HL-60 (cell line): ENCODE measurements around the gene NCOA5.

Experiments used
- DNase-seq, 2 experiments: peaks; one replicate each; pipeline ENCODE4 v3.0.0-alpha.2; 2010 to 2020; ENCODE audit warnings: low read depth in 1 of 2, low spot score in 1 of 2
- H3K27ac ChIP-seq: fragments of 250-450 bp; sonication (Bioruptor Pico); replicated peaks from 2 replicates; pipeline ENCODE4 v1.5.1; 2020; ENCODE audit warnings: mild to moderate bottlenecking, moderate library complexity
- H3K27me3 ChIP-seq: fragments of 250-450 bp; sonication (Bioruptor Pico); 2 replicates; pipeline ENCODE4 v1.5.1; 2021; ENCODE audit warnings: mild to moderate bottlenecking, moderate library complexity; ENCODE audit not compliant: insufficient read depth, poor library complexity, severe bottlenecking
- H3K4me3 ChIP-seq: replicated peaks from 2 replicates; pipeline ENCODE4 v1.5.1; 2011; ENCODE audit warnings: mild to moderate bottlenecking, control low read depth, low read length; ENCODE audit not compliant: insufficient read depth
- CTCF ChIP-seq: IDR thresholded peaks from one replicate; pipeline ENCODE4 v1.5.1; 2011; ENCODE audit warnings: low read length, control low read depth, inconsistent platforms; ENCODE audit not compliant: insufficient read depth
- GABPA ChIP-seq: IDR thresholded peaks from 2 replicates; pipeline ENCODE4 v1.6.1; 2012; ENCODE audit warnings: low read depth
- POLR2AphosphoS5 ChIP-seq: IDR thresholded peaks from 2 replicates; pipeline ENCODE4 v1.6.1; 2012; ENCODE audit warnings: low read depth
- REST ChIP-seq: IDR thresholded peaks from 2 replicates; pipeline ENCODE4 v1.6.1; 2012; ENCODE audit warnings: low read depth; ENCODE audit not compliant: insufficient replicate concordance
- SPI1 ChIP-seq: IDR thresholded peaks from 2 replicates; pipeline ENCODE4 v1.6.1; 2012; ENCODE audit warnings: low read depth, mild to moderate bottlenecking, borderline replicate concordance

Gene NCOA5

DNA sequence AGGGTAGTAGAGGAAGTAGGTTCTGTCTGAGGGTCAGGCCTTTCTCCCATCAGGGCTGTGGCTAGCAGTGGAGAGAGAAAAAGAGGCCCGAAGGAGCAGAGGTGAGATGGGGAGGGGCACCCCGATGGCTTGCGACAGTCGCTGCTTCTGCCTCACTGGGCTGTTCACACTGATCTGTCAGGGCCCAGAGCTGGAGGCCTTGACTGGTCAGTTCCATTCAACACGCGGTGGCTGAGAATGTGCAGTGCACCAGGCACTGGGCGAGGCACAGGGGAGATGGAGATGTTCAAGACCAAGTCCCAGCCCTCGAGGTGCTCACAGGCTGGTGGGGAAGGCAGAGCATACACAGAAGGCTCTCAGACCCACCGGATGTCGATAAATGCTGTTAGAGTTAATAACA is 39.3 kb downstream of the NCOA5 start:
- Histone ChIP-seq H3K27ac (no peak overlapping the region), H3K27me3 (peaks cover 2% of the 10 kb centered on the region), H3K4me3 (no peak overlapping the region)
- DNase-seq: no peak
- no peak for TF ChIP-seq SPI1
- no peak for TF ChIP-seq CTCF
- TF ChIP-seq REST: no peak
- TF ChIP-seq POLR2AphosphoS5: no peak
- no peak for TF ChIP-seq GABPA

DNA sequence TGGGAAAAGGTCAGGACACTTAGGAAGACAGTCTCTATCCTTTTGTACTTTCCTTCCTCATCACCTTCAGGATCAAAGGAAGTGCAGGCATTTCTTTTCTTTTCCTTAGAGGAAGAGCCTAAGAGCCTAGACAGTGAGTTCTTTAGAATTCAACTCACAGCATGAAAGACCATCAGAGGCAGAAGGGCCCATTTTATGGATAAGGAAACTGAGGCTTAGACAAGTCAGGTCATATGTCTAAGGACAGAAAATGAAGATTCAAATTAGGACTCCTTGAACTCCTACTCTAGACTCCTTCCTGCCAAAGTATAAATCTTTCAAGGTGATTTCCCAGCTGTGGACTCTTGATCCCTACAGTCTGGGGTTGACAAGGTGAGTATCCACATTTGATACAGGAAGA is 39.9 kb downstream of the NCOA5 start:
- TF ChIP-seq GABPA (no peak), POLR2AphosphoS5 (no peak), SPI1 (no peak), CTCF (no peak), REST (no peak)
- peaks cover 2% of the 10 kb centered on the region for H3K27me3 ChIP-seq
- H3K27ac ChIP-seq: no peak overlapping the region
- no peak for DNase-seq
- no peak overlapping the region for H3K4me3 ChIP-seq

GRCh38 chr20:46049190-46049589 is 40.6 kb downstream of the NCOA5 start:
- H3K27ac ChIP-seq: no peak overlapping the region
- no peak for TF ChIP-seq GABPA
- H3K27me3 ChIP-seq: peaks cover 2% of the 10 kb centered on the region
- no peak for DNase-seq
- H3K4me3 ChIP-seq: no peak overlapping the region

DNA sequence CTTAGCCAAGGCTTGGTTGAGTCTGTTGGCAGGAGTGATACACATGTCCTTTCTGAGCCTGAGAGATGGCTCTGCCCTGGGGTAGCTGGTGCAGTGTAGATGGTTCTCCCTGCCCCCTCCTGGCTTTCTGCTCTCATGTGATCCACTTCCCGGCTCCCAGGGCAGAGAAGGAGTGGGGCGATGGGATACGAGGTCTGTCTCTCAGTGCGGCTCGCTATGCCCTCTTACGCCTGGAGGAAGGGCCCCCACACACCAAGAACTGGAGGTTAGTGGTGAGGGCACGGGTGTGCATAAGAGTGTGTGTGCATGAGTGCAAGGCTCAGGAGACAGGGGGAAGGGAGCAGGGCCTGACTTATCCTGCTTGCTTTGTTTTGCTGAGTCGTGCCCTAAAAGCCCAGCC is 41.9 kb downstream of the NCOA5 start:
- TF ChIP-seq GABPA (no peak), CTCF (no peak), REST (no peak), POLR2AphosphoS5 (no peak)
- Histone ChIP-seq H3K4me3 (no peak overlapping the region), H3K27ac (no peak overlapping the region), H3K27me3 (peaks cover 2% of the 10 kb centered on the region)
- DNase-seq: no peak
